VCaP (cell line): ENCODE measurements around the gene CCDC50.

Experiments
- H3K27ac ChIP-seq: fragments of 450-650 bp; 2 replicates; pipeline ENCODE4 v1.5.1; 2017
- TF ChIP-seq, protein P1 (sequence below): fragments of 450-650 bp; conservative IDR thresholded peaks from 2 replicates; pipeline ENCODE4 v1.5.1; 2017; ENCODE audit warnings: mild to moderate bottlenecking, moderate library complexity

CCDC50 gene

DNA sequence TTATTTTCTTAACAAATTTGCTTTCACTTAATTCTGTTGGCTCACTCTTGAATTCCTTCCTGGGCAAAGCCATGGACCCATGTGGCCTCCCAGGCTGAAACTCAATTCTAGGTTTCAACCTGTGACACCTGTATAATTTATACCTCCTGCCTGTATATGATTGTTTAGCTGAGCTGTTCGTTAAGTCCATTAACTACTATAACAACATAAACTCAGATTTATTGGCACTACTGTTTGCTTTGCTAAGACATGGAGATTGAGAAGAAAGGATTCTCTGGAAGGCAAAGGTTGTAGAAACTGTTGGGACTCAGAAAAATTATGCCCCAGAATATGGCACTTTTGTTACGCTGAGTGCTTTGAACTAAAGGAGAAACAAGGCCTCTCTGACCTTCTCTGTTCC lies 26.7 kb upstream of the CCDC50 start:
- TF ChIP-seq, protein P1, sequence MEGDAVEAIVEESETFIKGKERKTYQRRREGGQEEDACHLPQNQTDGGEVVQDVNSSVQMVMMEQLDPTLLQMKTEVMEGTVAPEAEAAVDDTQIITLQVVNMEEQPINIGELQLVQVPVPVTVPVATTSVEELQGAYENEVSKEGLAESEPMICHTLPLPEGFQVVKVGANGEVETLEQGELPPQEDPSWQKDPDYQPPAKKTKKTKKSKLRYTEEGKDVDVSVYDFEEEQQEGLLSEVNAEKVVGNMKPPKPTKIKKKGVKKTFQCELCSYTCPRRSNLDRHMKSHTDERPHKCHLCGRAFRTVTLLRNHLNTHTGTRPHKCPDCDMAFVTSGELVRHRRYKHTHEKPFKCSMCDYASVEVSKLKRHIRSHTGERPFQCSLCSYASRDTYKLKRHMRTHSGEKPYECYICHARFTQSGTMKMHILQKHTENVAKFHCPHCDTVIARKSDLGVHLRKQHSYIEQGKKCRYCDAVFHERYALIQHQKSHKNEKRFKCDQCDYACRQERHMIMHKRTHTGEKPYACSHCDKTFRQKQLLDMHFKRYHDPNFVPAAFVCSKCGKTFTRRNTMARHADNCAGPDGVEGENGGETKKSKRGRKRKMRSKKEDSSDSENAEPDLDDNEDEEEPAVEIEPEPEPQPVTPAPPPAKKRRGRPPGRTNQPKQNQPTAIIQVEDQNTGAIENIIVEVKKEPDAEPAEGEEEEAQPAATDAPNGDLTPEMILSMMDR, result no peak
- H3K27ac ChIP-seq, result no peak overlapping the region

DNA sequence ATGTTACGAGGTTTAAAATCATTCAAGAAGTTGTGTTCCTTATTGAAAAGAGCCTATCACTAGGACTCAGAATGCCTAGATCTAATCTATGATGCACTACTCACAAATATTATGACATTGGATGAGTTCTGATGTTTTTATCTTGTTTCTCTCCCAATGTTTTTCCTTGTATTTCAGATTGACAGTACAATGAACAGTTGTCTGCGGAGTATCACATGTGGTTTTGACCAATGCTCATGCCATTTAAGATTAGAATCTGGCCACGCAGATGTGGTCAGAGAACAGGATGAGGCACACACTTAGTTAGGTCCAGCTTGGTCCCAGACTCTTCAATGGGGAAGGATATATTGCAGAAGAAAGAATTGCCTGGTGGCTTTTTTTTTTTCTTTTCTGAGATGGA lies 25.6 kb upstream of the CCDC50 start:
- TF ChIP-seq, protein P1, result no peak
- no peak overlapping the region for H3K27ac ChIP-seq

DNA sequence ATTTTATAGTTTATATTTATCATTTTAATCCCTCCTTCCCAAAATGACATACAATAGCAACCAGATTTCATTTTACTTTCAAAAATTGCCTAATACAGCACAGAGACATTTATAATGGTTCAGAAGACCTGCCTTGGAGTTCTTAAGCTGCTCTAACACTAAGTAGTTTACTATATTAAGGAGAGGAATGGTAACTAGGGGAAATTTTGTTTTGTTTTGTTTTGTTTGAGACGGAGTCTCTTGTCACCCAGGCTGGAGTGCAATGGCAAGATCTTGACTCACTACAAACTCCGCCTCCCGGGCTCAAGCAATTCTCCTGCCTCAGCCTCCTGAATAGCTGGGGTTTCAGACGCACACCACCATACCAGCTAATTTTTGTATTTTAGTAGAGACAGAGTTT lies 22.8 kb upstream of the CCDC50 start:
- TF ChIP-seq, protein P1, result no peak
- H3K27ac ChIP-seq, result no peak overlapping the region

DNA sequence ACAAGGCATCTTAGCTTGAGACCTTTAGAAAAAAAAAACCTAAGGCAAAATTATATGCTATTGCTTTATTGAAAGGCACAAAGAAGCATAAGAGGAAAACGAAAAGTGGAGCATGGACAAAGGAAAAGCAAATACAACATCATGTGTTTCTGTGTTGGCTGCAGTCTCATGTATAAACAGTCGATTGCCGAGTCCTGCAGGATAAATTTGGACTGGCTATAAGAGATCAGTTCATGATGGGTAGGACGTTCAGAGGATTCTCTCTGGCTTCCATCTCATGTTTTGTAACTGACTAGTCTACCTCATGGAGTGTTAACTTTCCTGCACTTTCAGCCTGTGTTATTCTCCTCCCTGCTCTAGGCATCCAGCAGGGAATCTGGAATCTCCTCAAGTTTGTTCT lies 21.9 kb upstream of the CCDC50 start:
- H3K27ac ChIP-seq, result no peak overlapping the region
- TF ChIP-seq, protein P1, result no peak

DNA sequence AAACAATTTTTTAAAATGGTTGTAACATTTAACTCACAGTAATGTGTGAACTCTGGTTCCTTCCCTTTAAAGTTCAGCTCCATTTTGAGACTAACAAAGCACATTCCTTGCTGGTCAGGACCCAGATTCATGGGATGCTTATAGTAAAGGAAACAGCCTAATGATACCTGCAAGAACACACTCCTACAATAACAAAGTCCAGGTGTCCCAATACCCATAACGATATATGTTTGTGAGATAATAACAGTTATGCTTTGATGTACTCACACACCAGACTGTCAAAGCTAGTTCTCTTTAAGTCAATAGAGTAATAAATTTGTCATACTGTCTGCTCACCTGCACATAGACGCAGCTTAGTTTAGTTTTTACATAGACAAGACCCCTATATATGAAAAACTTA lies 15.9 kb upstream of the CCDC50 start:
- TF ChIP-seq, protein P1, result no peak
- no peak overlapping the region for H3K27ac ChIP-seq

DNA sequence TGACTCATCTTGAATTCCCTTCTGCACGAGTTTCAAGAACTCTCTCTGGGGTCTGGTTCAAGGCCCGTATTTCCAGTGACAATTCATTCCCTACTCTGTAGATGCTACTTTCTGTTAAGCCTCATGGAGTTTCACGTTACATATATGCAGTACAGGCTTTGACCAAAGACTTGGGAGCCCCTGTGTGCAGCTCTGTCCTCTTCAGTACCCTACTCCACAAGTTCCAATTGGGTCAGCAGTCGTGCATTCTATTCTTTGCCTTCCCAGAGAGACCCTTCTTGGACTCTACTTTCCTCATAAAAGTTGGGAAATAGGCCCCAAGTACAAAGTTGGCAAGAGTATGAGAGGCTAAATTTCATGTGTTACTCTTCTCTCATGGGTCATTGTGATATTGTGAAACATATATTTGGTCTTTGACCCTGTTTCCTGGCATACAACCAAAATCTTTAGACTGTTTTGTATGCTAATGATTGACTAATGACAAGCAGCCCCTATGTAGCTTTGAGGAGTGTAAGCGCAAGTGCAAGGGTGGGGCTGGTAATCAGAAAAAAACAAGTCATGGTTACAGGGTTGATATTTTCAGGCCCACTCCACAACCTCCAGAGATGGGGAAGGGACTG lies 15.0 kb upstream of the CCDC50 start:
- TF ChIP-seq, protein P1, result no peak
- H3K27ac ChIP-seq, result no peak overlapping the region

DNA sequence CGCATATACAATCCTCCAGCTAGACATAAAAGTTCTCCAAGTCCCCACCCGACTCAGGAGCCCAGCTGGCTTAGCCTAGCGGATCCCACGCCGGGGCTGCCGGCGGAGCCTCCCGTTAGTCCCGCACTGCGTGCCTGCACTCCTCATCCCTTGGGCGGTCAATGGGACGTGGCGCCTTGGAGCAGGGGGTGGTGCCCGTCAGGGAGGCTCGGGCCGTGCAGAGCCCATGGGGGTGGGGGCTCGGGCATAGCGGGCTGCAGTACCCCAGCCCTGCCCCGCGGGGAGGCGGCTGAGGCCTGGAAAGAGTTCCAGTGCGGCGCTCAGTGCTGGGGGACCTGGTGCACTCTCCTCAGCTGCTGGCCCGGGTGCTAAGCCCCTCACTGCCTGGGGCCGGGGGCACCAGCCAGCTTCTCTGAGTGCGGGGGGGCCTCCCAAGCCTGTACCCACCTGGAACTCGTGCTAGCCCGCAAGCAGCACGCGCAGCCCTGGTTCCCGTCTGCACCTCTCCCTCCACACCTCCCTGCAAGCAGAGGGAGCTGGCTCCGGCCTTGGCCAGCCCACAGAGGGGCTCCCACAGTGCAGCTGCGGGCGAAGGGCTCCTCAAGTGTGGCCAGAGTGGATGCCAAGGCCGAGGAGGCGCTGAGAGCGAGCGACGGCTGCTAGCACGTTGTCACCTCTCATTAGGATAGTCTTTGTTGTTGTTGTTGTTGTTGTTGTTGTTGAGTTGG lies 12.2 kb upstream of the CCDC50 start:
- TF ChIP-seq, protein P1, result no peak

More for the DNA sequence above, 12.2 kb upstream of the CCDC50 start:
- H3K27ac ChIP-seq, result no peak overlapping the region
